ENCODE measurements around the gene THEMIS. TPM values are rescaled to one million over a fixed set of nuclear protein-coding genes. Genes with fewer than 3 reads are reported as not detected.

Gene THEMIS
- total RNA-seq, 1 donor from 2014 or later = not detected

- peaks cover 4% of the 10 kb centered on the region for H3K36me3 Mint-ChIP-seq (ENCODE audit: unreplicated experiment)
- no peak for DNase-seq
- no peak overlapping the region for H3K27ac Mint-ChIP-seq (ENCODE audit: unreplicated experiment)
- H3K27me3 Mint-ChIP-seq (ENCODE audit: unreplicated experiment) = no peaks in the 10 kb centered on the region
- no peaks in the 10 kb centered on the region for H3K9me3 Mint-ChIP-seq (ENCODE audit: unreplicated experiment)
- TF ChIP-seq, protein P1, sequence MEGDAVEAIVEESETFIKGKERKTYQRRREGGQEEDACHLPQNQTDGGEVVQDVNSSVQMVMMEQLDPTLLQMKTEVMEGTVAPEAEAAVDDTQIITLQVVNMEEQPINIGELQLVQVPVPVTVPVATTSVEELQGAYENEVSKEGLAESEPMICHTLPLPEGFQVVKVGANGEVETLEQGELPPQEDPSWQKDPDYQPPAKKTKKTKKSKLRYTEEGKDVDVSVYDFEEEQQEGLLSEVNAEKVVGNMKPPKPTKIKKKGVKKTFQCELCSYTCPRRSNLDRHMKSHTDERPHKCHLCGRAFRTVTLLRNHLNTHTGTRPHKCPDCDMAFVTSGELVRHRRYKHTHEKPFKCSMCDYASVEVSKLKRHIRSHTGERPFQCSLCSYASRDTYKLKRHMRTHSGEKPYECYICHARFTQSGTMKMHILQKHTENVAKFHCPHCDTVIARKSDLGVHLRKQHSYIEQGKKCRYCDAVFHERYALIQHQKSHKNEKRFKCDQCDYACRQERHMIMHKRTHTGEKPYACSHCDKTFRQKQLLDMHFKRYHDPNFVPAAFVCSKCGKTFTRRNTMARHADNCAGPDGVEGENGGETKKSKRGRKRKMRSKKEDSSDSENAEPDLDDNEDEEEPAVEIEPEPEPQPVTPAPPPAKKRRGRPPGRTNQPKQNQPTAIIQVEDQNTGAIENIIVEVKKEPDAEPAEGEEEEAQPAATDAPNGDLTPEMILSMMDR (IDR thresholded peaks at IDR 0.05; ENCODE audit: partially characterized antibody, unreplicated experiment) = no peak
- no peak overlapping the region for H3K4me3 Mint-ChIP-seq (ENCODE audit: unreplicated experiment)
- no peaks in the 10 kb centered on the region for H3K4me1 Mint-ChIP-seq (ENCODE audit: low read depth, unreplicated experiment)
Observed at GRCh38 chr6:127877231-127877630, 23.6 kb downstream of the THEMIS start.

DNA sequence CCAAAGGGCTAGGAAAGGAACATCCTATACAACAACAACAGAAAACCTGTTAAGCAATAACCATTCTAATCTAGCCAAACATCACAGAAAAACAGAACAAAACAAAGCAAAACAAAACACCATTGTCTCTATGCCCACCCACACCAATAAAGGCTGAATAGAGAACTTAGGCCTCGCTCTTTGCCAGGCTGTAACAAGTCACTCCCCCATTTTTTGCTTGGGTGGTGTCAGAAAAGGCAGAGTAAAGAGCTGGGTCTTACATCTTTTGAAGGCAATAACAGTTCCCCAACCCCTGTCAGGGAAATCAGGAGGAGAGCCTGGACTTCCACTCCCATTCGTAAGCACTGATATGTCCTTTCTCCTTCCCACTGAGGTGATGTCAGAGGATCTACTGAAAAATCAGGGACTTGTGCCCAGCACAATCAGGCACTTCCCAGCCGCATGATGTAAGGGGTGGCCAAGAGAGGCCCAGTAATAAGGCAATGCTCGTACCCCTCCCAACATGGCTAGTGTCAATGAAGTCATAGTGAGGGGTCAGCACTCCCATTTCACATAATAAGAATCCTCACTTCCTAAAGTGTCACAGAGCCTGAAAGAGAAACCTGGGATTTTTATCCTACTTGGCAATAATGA, 31.0 kb downstream of the THEMIS start:
- Mint-ChIP-seq H3K4me3 (ENCODE audit: unreplicated experiment) (no peak overlapping the region), H3K27me3 (ENCODE audit: unreplicated experiment) (no peaks in the 10 kb centered on the region), H3K9me3 (ENCODE audit: unreplicated experiment) (no peaks in the 10 kb centered on the region), H3K4me1 (ENCODE audit: low read depth, unreplicated experiment) (no peaks in the 10 kb centered on the region), H3K36me3 (ENCODE audit: unreplicated experiment) (peaks cover 4% of the 10 kb centered on the region), H3K27ac (ENCODE audit: unreplicated experiment) (no peak overlapping the region)
- DNase-seq = no peak
- TF ChIP-seq, protein P1 (IDR thresholded peaks at IDR 0.05; ENCODE audit: partially characterized antibody, unreplicated experiment) = no peak

DNA sequence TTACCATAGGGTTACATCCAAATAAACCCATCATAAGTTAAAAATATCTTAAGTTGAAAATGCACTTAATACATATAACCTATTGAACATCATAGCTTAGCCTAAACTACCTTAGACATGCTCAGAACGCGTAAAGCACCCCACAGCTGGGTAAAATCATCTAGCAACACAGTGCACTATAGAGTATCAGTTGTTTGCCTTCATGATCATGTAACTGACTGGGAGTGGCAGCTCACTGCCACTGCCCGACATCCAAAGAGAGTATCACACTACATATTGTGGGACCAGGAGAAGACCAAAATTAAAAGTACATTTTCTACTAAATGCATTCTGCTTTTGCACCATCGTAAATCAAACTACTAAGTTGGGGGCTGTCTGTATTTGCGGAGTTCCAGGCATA, 31.7 kb downstream of the THEMIS start:
- H3K27ac Mint-ChIP-seq (ENCODE audit: unreplicated experiment) = no peak overlapping the region
- no peak overlapping the region for H3K4me3 Mint-ChIP-seq (ENCODE audit: unreplicated experiment)
- no peaks in the 10 kb centered on the region for H3K27me3 Mint-ChIP-seq (ENCODE audit: unreplicated experiment)
- peaks cover 4% of the 10 kb centered on the region for H3K36me3 Mint-ChIP-seq (ENCODE audit: unreplicated experiment)
- TF ChIP-seq, protein P1 (IDR thresholded peaks at IDR 0.05; ENCODE audit: partially characterized antibody, unreplicated experiment) = no peak
- H3K9me3 Mint-ChIP-seq (ENCODE audit: unreplicated experiment) = no peaks in the 10 kb centered on the region
- no peaks in the 10 kb centered on the region for H3K4me1 Mint-ChIP-seq (ENCODE audit: low read depth, unreplicated experiment)
- DNase-seq = no peak

GRCh38 chr6:127868338-127868737, 32.5 kb downstream of the THEMIS start:
- no peaks in the 10 kb centered on the region for H3K4me1 Mint-ChIP-seq (ENCODE audit: low read depth, unreplicated experiment)
- H3K4me3 Mint-ChIP-seq (ENCODE audit: unreplicated experiment) = no peak overlapping the region
- TF ChIP-seq, protein P1 (IDR thresholded peaks at IDR 0.05; ENCODE audit: partially characterized antibody, unreplicated experiment) = no peak
- peaks cover 4% of the 10 kb centered on the region for H3K36me3 Mint-ChIP-seq (ENCODE audit: unreplicated experiment)
- DNase-seq = no peak
- no peaks in the 10 kb centered on the region for H3K27me3 Mint-ChIP-seq (ENCODE audit: unreplicated experiment)
- no peak overlapping the region for H3K27ac Mint-ChIP-seq (ENCODE audit: unreplicated experiment)
- no peaks in the 10 kb centered on the region for H3K9me3 Mint-ChIP-seq (ENCODE audit: unreplicated experiment)

GRCh38 chr6:127866766-127867165, 34.1 kb downstream of the THEMIS start:
- TF ChIP-seq, protein P1 (IDR thresholded peaks at IDR 0.05; ENCODE audit: partially characterized antibody, unreplicated experiment) = no peak
- no peaks in the 10 kb centered on the region for H3K9me3 Mint-ChIP-seq (ENCODE audit: unreplicated experiment)
- no peak overlapping the region for H3K4me3 Mint-ChIP-seq (ENCODE audit: unreplicated experiment)
- no peak overlapping the region for H3K27ac Mint-ChIP-seq (ENCODE audit: unreplicated experiment)
- no peak for DNase-seq
- H3K36me3 Mint-ChIP-seq (ENCODE audit: unreplicated experiment) = no peaks in the 10 kb centered on the region
- no peaks in the 10 kb centered on the region for H3K27me3 Mint-ChIP-seq (ENCODE audit: unreplicated experiment)
- H3K4me1 Mint-ChIP-seq (ENCODE audit: low read depth, unreplicated experiment) = no peaks in the 10 kb centered on the region

Measured in glutamatergic neuron (in vitro differentiated cells).